GM18951 (cell line): ENCODE results near the gene C6orf89.

ENCODE experiments used
- POLR2A ChIP-seq: IDR thresholded peaks from 4 replicates; pipeline ENCODE4 v1.6.1; 2011; ENCODE audit warnings: mild to moderate bottlenecking; ENCODE audit not compliant: insufficient read length, insufficient read depth; ENCODE audit errors: extremely low read depth
- in situ Hi-C: fragments of 300-500 bp; cut with MboI; formaldehyde crosslinking; loops from one replicate; pipeline ENCODE4 v1.12.0; 2022; ENCODE audit warnings: low sequenced_read_pairs, mixed read lengths, inconsistent platforms; ENCODE audit not compliant: unreplicated experiment

C6orf89 gene

DNA sequence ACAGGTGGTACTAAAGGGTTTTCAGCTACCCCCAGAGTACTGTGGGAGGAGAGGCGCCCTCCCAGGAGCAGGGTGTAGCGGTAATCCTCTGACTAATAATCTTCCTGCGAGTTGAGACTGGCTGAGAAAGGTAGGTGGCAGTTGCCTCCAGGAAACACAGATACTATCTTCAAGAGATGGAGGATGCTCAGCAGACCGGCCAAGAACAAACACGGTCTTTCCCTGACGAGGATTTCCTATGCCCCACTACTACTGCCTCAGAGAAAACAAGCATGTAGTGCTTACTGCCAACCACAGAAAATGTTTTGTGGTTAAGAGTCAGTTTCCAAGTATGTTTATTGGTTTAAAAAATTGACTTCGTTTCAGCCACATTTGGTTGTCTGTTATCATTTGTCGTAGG is 26.8 kb downstream of the C6orf89 start:
- TF ChIP-seq POLR2A: no peak

GRCh38 chr6:36913082-36913481 is 27.3 kb downstream of the C6orf89 start:
- in situ Hi-C loops: no loop called here
- no peak for TF ChIP-seq POLR2A

More for the DNA sequence above, 26.8 kb downstream of the C6orf89 start:
- in situ Hi-C loops: no loop called here

GRCh38 chr6:36914227-36914794 is 28.6 kb downstream of the C6orf89 start:
- in situ Hi-C loops: no loop called here

DNA sequence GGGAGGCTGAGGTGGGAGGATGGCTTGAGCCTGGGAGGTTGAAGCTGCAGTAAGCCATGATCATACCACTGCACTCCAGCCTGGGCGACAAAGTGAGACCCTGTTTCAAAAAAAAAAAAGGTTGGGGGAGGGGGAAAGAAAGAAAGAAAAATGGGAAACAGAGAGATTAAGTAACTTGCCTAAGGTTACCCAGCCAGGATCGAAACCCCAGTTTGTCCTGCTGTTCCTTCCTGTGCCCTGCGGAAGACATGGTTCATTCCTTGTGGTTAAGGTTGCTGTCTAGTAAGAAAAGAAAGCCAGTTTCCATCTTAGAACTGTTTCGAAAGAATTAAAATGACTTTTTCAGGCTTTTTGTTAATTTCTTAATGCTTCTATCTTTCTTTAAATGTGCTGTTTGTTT is 29.8 kb downstream of the C6orf89 start:
- in situ Hi-C loops: no loop called here
- TF ChIP-seq POLR2A: no peak

More at GRCh38 chr6:36914227-36914794, 28.6 kb downstream of the C6orf89 start:
- no peak for TF ChIP-seq POLR2A

- no peak for TF ChIP-seq POLR2A
- in situ Hi-C loops: no loop called here
Measured at GRCh38 chr6:36916126-36916525, 30.4 kb downstream of the C6orf89 start.

DNA sequence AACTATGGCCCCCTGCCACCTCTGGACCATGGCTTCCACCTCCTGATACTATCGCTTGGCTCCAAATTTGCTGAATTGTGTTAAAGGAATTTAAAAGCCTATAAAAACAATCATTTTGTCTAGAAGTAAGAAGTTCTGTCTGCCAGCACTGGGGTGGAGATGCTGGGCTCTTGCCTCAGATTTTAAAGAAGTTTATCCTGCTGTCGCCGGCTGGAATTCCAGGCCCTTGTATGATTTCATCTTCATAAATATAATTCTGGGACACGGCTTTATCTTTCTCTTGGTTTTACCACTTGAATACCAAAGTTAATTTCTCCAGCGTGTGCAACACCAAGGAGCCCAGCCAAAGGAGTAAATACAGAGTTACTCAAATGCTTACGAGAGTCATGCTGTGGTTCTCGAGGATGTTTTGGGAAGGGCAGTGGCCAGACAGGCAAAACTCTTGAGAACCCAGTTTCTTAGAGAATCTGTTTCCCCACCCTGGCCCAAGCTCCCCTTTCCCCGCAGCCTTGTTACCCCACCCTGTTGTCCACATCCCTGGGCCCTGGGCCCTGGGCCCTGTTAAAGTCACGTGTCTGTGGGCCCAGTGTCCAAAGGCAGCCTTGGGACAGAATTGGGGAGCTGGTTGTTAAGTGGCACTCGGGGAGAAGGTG is 31.9 kb downstream of the C6orf89 start:
- TF ChIP-seq POLR2A: no peak

GRCh38 chr6:36920049-36920448 is 34.3 kb downstream of the C6orf89 start:
- in situ Hi-C loops: no loop called here
- TF ChIP-seq POLR2A: no peak

More for the DNA sequence above, 31.9 kb downstream of the C6orf89 start:
- in situ Hi-C loops: no loop called here

DNA sequence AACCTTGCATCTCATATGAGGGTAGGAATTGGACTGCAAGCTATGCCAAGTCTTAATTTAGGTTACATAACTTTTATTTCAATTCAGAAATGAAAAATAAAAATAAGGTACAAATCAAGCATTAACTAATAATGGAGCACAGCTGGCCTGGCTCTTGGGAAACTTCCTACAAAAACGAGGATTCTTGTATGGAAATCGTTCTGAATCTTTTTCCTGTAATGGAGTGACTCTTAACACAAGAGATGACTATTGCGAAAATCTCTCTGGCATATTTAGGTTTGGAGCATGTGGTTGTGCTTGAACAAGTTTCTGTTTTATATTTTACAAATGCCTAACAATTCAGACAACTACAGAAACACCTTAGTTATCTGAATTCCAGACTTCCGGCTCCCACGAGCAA is 34.8 kb downstream of the C6orf89 start:
- TF ChIP-seq POLR2A: no peak

GRCh38 chr6:36924131-36924530 is 38.4 kb downstream of the C6orf89 start:
- no peak for TF ChIP-seq POLR2A
- in situ Hi-C loops: no loop called here

More for the DNA sequence above, 34.8 kb downstream of the C6orf89 start:
- in situ Hi-C loops: no loop called here

DNA sequence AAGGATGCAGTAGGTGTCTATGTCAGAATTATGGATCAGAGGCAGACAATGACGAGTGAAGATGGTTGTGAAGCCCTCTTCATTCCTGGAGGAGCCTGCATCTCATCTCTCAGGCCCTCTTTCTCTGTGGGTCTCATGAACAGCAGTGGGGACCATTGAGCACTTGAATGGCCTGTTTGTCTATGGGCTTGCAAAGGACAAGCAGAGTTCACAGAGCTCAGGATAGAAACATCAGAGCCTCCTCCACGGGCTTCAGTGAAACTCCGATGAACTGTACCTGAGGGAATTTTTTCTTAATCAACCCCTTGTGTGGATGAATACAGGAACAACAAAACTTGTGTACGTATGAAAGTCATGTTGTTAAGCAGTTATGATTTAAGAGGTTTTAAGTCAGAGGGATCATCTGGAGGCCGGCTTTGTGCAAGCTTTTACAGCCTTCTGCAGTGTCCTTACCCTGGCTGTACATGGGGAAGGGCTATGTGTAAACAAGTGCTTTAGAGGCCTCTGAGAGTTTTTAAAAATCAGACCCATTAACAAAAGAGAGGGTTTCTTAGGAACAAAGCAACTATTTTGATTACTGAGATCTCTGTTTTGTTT is 39.1 kb downstream of the C6orf89 start:
- TF ChIP-seq POLR2A: no peak
- in situ Hi-C loops: no loop called here

DNA sequence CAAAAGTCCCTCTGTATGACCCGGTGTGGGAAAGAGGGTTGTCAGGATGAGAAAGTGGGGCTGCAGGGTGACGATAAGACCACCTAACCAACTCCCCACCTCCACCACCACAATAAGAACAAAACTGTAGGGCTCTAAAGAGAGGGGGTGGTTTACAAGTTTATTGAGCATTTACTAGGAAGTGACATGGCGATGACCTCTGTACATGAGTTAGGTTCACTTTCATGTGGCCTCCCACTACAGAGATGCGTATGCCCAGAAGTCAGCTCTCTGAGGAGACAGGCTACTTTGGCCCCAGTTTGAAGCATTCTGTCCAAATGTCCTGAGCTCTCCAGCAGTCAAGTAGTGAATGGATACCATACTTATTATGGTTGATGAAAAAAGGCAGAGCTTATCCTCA is 40.1 kb downstream of the C6orf89 start:
- no peak for TF ChIP-seq POLR2A
- in situ Hi-C loops: no loop called here

- in situ Hi-C loops: no loop called here
- TF ChIP-seq POLR2A: no peak
Measured at GRCh38 chr6:36926708-36927513, 41.2 kb downstream of the C6orf89 start.
